Measurements from ENCODE around the gene TRPM4.

Gene TRPM4

GRCh38 chr19:49132974-49133609, 24.5 kb upstream of the TRPM4 start (continued):
- TF ChIP-seq, protein P1, sequence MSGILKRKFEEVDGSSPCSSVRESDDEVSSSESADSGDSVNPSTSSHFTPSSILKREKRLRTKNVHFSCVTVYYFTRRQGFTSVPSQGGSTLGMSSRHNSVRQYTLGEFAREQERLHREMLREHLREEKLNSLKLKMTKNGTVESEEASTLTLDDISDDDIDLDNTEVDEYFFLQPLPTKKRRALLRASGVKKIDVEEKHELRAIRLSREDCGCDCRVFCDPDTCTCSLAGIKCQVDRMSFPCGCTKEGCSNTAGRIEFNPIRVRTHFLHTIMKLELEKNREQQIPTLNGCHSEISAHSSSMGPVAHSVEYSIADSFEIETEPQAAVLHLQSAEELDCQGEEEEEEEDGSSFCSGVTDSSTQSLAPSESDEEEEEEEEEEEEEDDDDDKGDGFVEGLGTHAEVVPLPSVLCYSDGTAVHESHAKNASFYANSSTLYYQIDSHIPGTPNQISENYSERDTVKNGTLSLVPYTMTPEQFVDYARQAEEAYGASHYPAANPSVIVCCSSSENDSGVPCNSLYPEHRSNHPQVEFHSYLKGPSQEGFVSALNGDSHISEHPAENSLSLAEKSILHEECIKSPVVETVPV (CRISPR knock-in tag; IDR thresholded peaks at IDR 0.05), result no peak
- TF ChIP-seq OSR1 (CRISPR knock-in tag; IDR thresholded peaks at IDR 0.05) (no peak), TSHZ2 (CRISPR knock-in tag; IDR thresholded peaks at IDR 0.05) (no peak), TCF4 (CRISPR knock-in tag; IDR thresholded peaks at IDR 0.05; ENCODE audit: borderline replicate concordance) (no peak)

- ATAC-seq, result no peak
- no peak for TF ChIP-seq OSR1 (CRISPR knock-in tag; IDR thresholded peaks at IDR 0.05)
- TF ChIP-seq PATZ1 (CRISPR knock-in tag; IDR thresholded peaks at IDR 0.05; ENCODE audit: borderline replicate concordance), result no peak
- no peak for TF ChIP-seq ZNF70 (CRISPR knock-in tag; IDR thresholded peaks at IDR 0.05)
- no peak for TF ChIP-seq ISL1 (CRISPR knock-in tag; IDR thresholded peaks at IDR 0.05)
- TF ChIP-seq, protein P1 (CRISPR knock-in tag; IDR thresholded peaks at IDR 0.05), result no peak
- no peak for TF ChIP-seq ZFP30 (CRISPR knock-in tag; IDR thresholded peaks at IDR 0.05)
- no peak for TF ChIP-seq ARNTL (CRISPR knock-in tag; IDR thresholded peaks at IDR 0.05; ENCODE audit: borderline replicate concordance, low read depth)
- no peak for TF ChIP-seq CREB5 (CRISPR knock-in tag; IDR thresholded peaks at IDR 0.05; ENCODE audit: low read depth)
- TF ChIP-seq PPARA (CRISPR knock-in tag; IDR thresholded peaks at IDR 0.05; ENCODE audit: borderline replicate concordance), result no peak
- no peak for TF ChIP-seq ZNF565 (CRISPR knock-in tag; conservative IDR thresholded peaks at IDR 0.05; ENCODE audit: low read depth)
- no peak for TF ChIP-seq ESRRG (CRISPR knock-in tag; IDR thresholded peaks at IDR 0.05)
- TF ChIP-seq TOX (CRISPR knock-in tag; IDR thresholded peaks at IDR 0.05; ENCODE audit: borderline replicate concordance), result no peak
- no peak for TF ChIP-seq SNAI2 (CRISPR knock-in tag; IDR thresholded peaks at IDR 0.05)
- no peak for TF ChIP-seq TCF4 (CRISPR knock-in tag; IDR thresholded peaks at IDR 0.05; ENCODE audit: borderline replicate concordance)
- no peak for TF ChIP-seq CSDC2 (CRISPR knock-in tag; IDR thresholded peaks at IDR 0.05)
- no peak for TF ChIP-seq ZNF8 (CRISPR knock-in tag; IDR thresholded peaks at IDR 0.05)
- no peak for TF ChIP-seq TSHZ2 (CRISPR knock-in tag; IDR thresholded peaks at IDR 0.05)
- no peak for TF ChIP-seq ZC3H10 (CRISPR knock-in tag; IDR thresholded peaks at IDR 0.05)
- no peak for TF ChIP-seq ZFP3 (CRISPR knock-in tag; IDR thresholded peaks at IDR 0.05)
- TF ChIP-seq BACH2 (CRISPR knock-in tag; IDR thresholded peaks at IDR 0.05; ENCODE audit: borderline replicate concordance), result no peak
Measured at GRCh38 chr19:49133621-49134454, 23.8 kb upstream of the TRPM4 start.
